ENCODE data around the gene RAD9B. TPM values are rescaled to one million over a fixed set of nuclear protein-coding genes. Genes with fewer than 3 reads are reported as not detected.

RAD9B gene
- total and polyA plus RNA-seq, 2 of the 4 experiments (the other 2 are of a cell fraction): 0.09 to 0.18 TPM

GRCh38 chr12:110537605-110538409, 35.7 kb downstream of the RAD9B start (continued):
- no peak for TF ChIP-seq MXI1 (IDR thresholded peaks at IDR 0.05; ENCODE audit: borderline replicate concordance, low read depth, low read length)

- no peak for DNase-seq
- Histone ChIP-seq H4K91ac (ENCODE audit: insufficient read depth, low read depth, low read length) (no peak overlapping the region), H3K56ac (ENCODE audit: extremely low read depth, insufficient read depth, low read length) (no peak overlapping the region), H3K4me3 (ENCODE audit: insufficient read depth, low read depth, low read length) (no peak overlapping the region), H3K9me1 (ENCODE audit: insufficient read depth, low read length) (peaks cover 12% of the 10 kb centered on the region), H2AFZ (replicated peaks; ENCODE audit: low read length, poor library complexity) (no peak overlapping the region), H4K20me1 (ENCODE audit: insufficient read depth, low read length) (no peaks in the 10 kb centered on the region), H3K79me1 (ENCODE audit: low read depth in 1 of 2, low read length in 2 of 2) (peaks cover 25 to 60% of the 10 kb centered on the region in 2 experiments), H2BK120ac (ENCODE audit: low read depth, low read length) (no peak overlapping the region; the same call in 1 of the 2 replicates), H2BK20ac (ENCODE audit: low read depth, low read length) (no peak overlapping the region), H2AK9ac (replicated peaks; ENCODE audit: low read depth, low read length, poor library complexity) (no peak overlapping the region), H2AK5ac (ENCODE audit: low read depth, low read length) (no peak overlapping the region), H3K4ac (ENCODE audit: low read depth, low read length) (peak overlapping the region; percentile 35; the same call in 1 of the 2 replicates), H3K18ac (ENCODE audit: low read depth, low read length) (no peak overlapping the region), H2BK5ac (ENCODE audit: low read depth, low read length, poor library complexity, severe bottlenecking) (no peak overlapping the region), H3K36me3 (ENCODE audit: control insufficient read depth, insufficient read depth, low read length) (peaks cover 19% of the 10 kb centered on the region), H2BK15ac (ENCODE audit: low read depth, low read length) (no peak overlapping the region), H3K4me2 (ENCODE audit: low read depth, low read length) (no peak overlapping the region), H4K5ac (ENCODE audit: low read depth, low read length) (no peak overlapping the region), H3K14ac (replicated peaks; ENCODE audit: low read depth, low read length) (no peak overlapping the region), H3K23ac (ENCODE audit: low read depth, low read length) (no peak overlapping the region), H4K8ac (ENCODE audit: low read depth in 2 of 2, low read length in 2 of 2) (no peak overlapping the region), H3K9ac (ENCODE audit: low read depth, low read length) (no peak overlapping the region), H3K27ac (ENCODE audit: insufficient read depth, low read length) (no peak overlapping the region), H3K9me3 (ENCODE audit: control insufficient read depth, insufficient read depth, low read length) (no peaks in the 10 kb centered on the region), H3K27me3 (ENCODE audit: control insufficient read depth, insufficient read depth, low read length) (no peaks in the 10 kb centered on the region), H3K4me1 (ENCODE audit: control insufficient read depth, insufficient read depth, low read length) (peaks cover 11% of the 10 kb centered on the region)
- intact Hi-C loops (cut with micrococcal nuclease): no loop called here
- no TSS peak for BruUV-seq (replicated peaks)
- in situ Hi-C loops (cut with MboI; ENCODE audit: low sequenced_read_pairs): no loop called here
- dilution Hi-C loops (cut with HindIII; ENCODE audit: low sequenced_read_pairs, unreplicated experiment): no loop called here
- ChIA-PET CTCF (no interaction called here), POLR2A (ENCODE audit: unreplicated experiment) (no interaction called here)
- no CpG with 5 or more reads among the region's 5 CpGs for WGBS, 2 experiments (ENCODE audit: extremely low coverage in 2 of 2, insufficient read length in 1 of 2)
- ATAC-seq (ENCODE audit: low read depth): no peak
- TF ChIP-seq CHD1 (IDR thresholded peaks at IDR 0.05; ENCODE audit: low read depth, low read length) (no peak), RCOR1 (IDR thresholded peaks at IDR 0.05; ENCODE audit: insufficient replicate concordance, low read length) (no peak)
Observed at GRCh38 chr12:110538869-110539622, 36.9 kb downstream of the RAD9B start.

Data from IMR-90 (cell line).